ENCODE data around the gene TRAF3IP3.

DNA sequence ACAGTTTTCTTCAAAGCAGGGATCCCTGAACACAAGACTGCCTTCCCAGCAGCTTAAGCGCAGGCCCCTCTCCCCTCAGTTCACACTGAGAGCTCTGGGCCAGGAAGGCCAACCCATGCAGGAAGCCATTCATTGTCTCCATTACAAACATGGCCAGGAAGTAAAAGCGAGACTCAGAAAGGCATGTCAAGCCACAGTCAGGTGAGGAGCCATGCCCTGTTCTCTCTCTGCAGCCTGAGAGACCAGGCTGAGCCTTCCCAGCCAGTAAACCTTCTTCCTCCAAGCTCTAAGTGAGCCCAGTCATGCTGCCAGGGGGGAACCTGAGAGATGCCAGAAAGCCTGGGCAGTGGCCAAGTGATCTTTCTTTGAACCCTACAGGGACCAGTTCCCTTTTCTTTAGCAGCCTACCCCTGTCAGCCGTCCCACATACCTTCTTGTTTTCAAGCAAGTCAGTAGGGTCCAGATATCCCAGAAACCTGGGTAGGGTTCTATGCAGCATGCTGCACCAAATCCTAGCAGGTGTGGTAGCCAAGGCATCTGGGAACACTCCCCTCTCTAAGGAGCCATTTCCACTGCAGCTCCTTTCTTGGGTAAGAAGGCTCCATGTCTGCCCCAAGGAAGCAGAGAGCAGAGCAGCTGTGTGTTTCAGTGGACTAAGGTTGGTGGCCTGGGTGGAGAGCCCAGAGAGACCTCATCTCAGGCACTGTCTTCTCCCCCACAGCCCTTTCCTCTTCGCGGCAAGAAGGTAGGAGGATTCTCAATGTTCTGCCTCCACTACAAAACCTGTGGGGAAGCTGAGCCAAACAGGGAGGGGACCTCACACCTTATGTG is 977 bp downstream of the TRAF3IP3 start:
- TF ChIP-seq POLR2AphosphoS5 (IDR thresholded peaks at IDR 0.05) (no peak), EP300 (IDR thresholded peaks at IDR 0.05) (no peak), POLR2A (IDR thresholded peaks at IDR 0.05) (no peak)
- TF ChIP-seq, protein P1, sequence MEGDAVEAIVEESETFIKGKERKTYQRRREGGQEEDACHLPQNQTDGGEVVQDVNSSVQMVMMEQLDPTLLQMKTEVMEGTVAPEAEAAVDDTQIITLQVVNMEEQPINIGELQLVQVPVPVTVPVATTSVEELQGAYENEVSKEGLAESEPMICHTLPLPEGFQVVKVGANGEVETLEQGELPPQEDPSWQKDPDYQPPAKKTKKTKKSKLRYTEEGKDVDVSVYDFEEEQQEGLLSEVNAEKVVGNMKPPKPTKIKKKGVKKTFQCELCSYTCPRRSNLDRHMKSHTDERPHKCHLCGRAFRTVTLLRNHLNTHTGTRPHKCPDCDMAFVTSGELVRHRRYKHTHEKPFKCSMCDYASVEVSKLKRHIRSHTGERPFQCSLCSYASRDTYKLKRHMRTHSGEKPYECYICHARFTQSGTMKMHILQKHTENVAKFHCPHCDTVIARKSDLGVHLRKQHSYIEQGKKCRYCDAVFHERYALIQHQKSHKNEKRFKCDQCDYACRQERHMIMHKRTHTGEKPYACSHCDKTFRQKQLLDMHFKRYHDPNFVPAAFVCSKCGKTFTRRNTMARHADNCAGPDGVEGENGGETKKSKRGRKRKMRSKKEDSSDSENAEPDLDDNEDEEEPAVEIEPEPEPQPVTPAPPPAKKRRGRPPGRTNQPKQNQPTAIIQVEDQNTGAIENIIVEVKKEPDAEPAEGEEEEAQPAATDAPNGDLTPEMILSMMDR (IDR thresholded peaks at IDR 0.05), result no peak
